GM23338 (cell line): Measurements from ENCODE around the gene STK24. TPM values are rescaled to one million over a fixed set of nuclear protein-coding genes. Genes with fewer than 3 reads are reported as not detected.

Experiments used
- ATAC-seq: fragments of 200-7000 bp; cut with Tn5 transposase; 3 replicates; pipeline ENCODE4 v1.9.1; 2020
- DNase-seq: peaks from one replicate; pipeline ENCODE4 v3.0.0-alpha.2; 2015; ENCODE audit warnings: low spot score
- H2AFZ ChIP-seq: fragments of 200-600 bp; sonication (generic); 2 replicates; pipeline ENCODE4 v1.8.0; 2016; ENCODE audit warnings: antibody characterized with exemption, mild to moderate bottlenecking, moderate library complexity
- H3F3A ChIP-seq: fragments of 200-600 bp; sonication (generic); replicated peaks from 2 replicates; pipeline ENCODE4 v1.8.0; 2017; ENCODE audit warnings: antibody characterized with exemption, mixed run types, low read depth
- H3K27ac ChIP-seq: fragments of 200-600 bp; sonication (generic); 2 replicates; pipeline ENCODE4 v1.6.1; 2016; ENCODE audit warnings: low read depth
- H3K27me3 ChIP-seq: fragments of 200-600 bp; sonication (generic); 2 replicates; pipeline ENCODE4 v1.8.0; 2016; ENCODE audit warnings: mild to moderate bottlenecking, mixed run types, moderate library complexity; ENCODE audit not compliant: insufficient read depth
- H3K36me3 ChIP-seq: fragments of 200-600 bp; sonication (generic); 2 replicates; pipeline ENCODE4 v1.8.0; 2016; ENCODE audit warnings: mild to moderate bottlenecking; ENCODE audit not compliant: insufficient read depth
- H3K4me1 ChIP-seq: fragments of 200-600 bp; sonication (generic); 2 replicates; pipeline ENCODE4 v1.8.0; 2016; ENCODE audit warnings: mild to moderate bottlenecking, moderate library complexity; ENCODE audit not compliant: insufficient read depth
- H3K4me2 ChIP-seq: fragments of 200-600 bp; sonication (generic); 2 replicates; pipeline ENCODE4 v1.7.1; 2017; ENCODE audit warnings: mixed run types
- H3K4me3 ChIP-seq: fragments of 200-600 bp; sonication (generic); 2 replicates; pipeline ENCODE4 v1.6.1; 2016; ENCODE audit warnings: mixed run types
- H3K79me2 ChIP-seq: fragments of 200-600 bp; sonication (generic); replicated peaks from 2 replicates; pipeline ENCODE4 v1.8.0; 2017; ENCODE audit warnings: mild to moderate bottlenecking; ENCODE audit not compliant: insufficient read depth
- H3K9me2 ChIP-seq: fragments of 200-600 bp; sonication (generic); 2 replicates; pipeline ENCODE4 v1.8.0; 2017; ENCODE audit not compliant: insufficient read depth
- H4K20me1 ChIP-seq: fragments of 200-600 bp; sonication (generic); replicated peaks from 2 replicates; pipeline ENCODE4 v1.8.0; 2017; ENCODE audit warnings: mild to moderate bottlenecking; ENCODE audit not compliant: insufficient read depth
- H3K27ac Mint-ChIP-seq: 2 replicates; pipeline ENCODE4 v1.8.0; 2020; ENCODE audit warnings: inconsistent platforms, mild to moderate bottlenecking, moderate library complexity, mixed read lengths
- H3K27me3 Mint-ChIP-seq: 3 replicates; pipeline ENCODE4 v1.8.0; 2022; ENCODE audit warnings: low read depth, mild to moderate bottlenecking, moderate library complexity, mixed read lengths, inconsistent platforms; ENCODE audit not compliant: insufficient read depth, poor library complexity
- H3K36me3 Mint-ChIP-seq: 3 replicates; pipeline ENCODE4 v1.8.0; 2021; ENCODE audit warnings: low read depth, mild to moderate bottlenecking, inconsistent platforms, moderate library complexity, mixed read lengths
- H3K4me1 Mint-ChIP-seq: 3 replicates; pipeline ENCODE4 v1.8.0; 2020; ENCODE audit warnings: mild to moderate bottlenecking, inconsistent platforms, mixed read lengths
- H3K4me3 Mint-ChIP-seq: 3 replicates; pipeline ENCODE4 v1.8.0; 2021; ENCODE audit warnings: moderate library complexity, mild to moderate bottlenecking, inconsistent platforms, mixed read lengths
- H3K9me3 Mint-ChIP-seq: 3 replicates; pipeline ENCODE4 v1.8.0; 2020; ENCODE audit warnings: moderate library complexity, mild to moderate bottlenecking, inconsistent platforms, mixed read lengths
- CREB1 ChIP-seq: fragments of 250-450 bp; sonication (Bioruptor Pico); IDR thresholded peaks from 2 replicates; pipeline ENCODE4 v1.5.0; 2020; ENCODE audit warnings: low read depth, mild to moderate bottlenecking, moderate library complexity
- CTCF ChIP-seq, 2 experiments: fragments of 200-600 bp in 1 of 2; sonication (generic) in 1 of 2; conservative IDR thresholded peaks; 2 replicates each; pipeline versions ENCODE4 v1.5.1 to v1.6.1; 2016 to 2017; ENCODE audit warnings: antibody characterized with exemption in 2 of 2, low read depth in 2 of 2, mild to moderate bottlenecking in 2 of 2, moderate library complexity in 1 of 2
- ETS1 ChIP-seq: IDR thresholded peaks from 2 replicates; pipeline ENCODE4 v1.6.1; 2016; ENCODE audit warnings: antibody characterized with exemption
- EZH2 ChIP-seq: fragments of 200-600 bp; sonication (generic); IDR thresholded peaks from one replicate; pipeline ENCODE4 v1.8.0; 2017; ENCODE audit warnings: antibody characterized with exemption, mild to moderate bottlenecking, low read depth; ENCODE audit not compliant: unreplicated experiment
- EZH2phosphoT487 ChIP-seq: fragments of 200-600 bp; sonication (generic); IDR thresholded peaks from one replicate; pipeline ENCODE4 v1.8.1; 2018; ENCODE audit warnings: antibody characterized with exemption; ENCODE audit not compliant: unreplicated experiment
- JUNB ChIP-seq: IDR thresholded peaks from one replicate; pipeline ENCODE4 v1.6.1; 2016; ENCODE audit warnings: antibody characterized with exemption; ENCODE audit not compliant: unreplicated experiment
- NANOG ChIP-seq: IDR thresholded peaks from 2 replicates; pipeline ENCODE4 v1.6.1; 2016; ENCODE audit warnings: antibody characterized with exemption, borderline replicate concordance
- POLR2AphosphoS5 ChIP-seq: IDR thresholded peaks from 2 replicates; pipeline ENCODE4 v1.6.1; 2016; ENCODE audit warnings: antibody characterized with exemption, low read depth
- REST ChIP-seq: IDR thresholded peaks from one replicate; pipeline ENCODE4 v1.6.1; 2018; ENCODE audit warnings: antibody characterized with exemption; ENCODE audit not compliant: unreplicated experiment
- STAT1 ChIP-seq: IDR thresholded peaks from one replicate; pipeline ENCODE4 v1.6.1; 2016; ENCODE audit warnings: antibody characterized with exemption; ENCODE audit not compliant: unreplicated experiment
- ZNF114 ChIP-seq: fragments of 250-450 bp; sonication (Bioruptor Pico); IDR thresholded peaks from 2 replicates; pipeline ENCODE4 v1.5.0; 2020; ENCODE audit warnings: mild to moderate bottlenecking, moderate library complexity
- ZNF331 ChIP-seq: fragments of 250-450 bp; sonication (Bioruptor Pico); IDR thresholded peaks from 2 replicates; pipeline ENCODE4 v1.5.0; 2020; ENCODE audit warnings: low read depth, mild to moderate bottlenecking, moderate library complexity
- ZNF462 ChIP-seq: fragments of 250-450 bp; sonication (Bioruptor Pico); IDR thresholded peaks from 2 replicates; pipeline ENCODE4 v1.5.0; 2020; ENCODE audit warnings: mild to moderate bottlenecking, moderate library complexity
- polyA plus RNA-seq: library from polyadenylated mRNA; unstranded; fragments of >200 nt; fragmentation: Nextera tagmentation; extraction: Ambion mirVana; gene quantifications from 2 replicates; pipeline ENCODE4 v1.2.1, GENCODE V29; 2016
- total RNA-seq: library from RNA; depleted of rRNA; stranded (reverse); fragments of >200 nt; shearing (Covaris generic); gene quantifications from 2 replicates; pipeline ENCODE4 v1.2.3, GENCODE V29; 2014

STK24 gene
- total and polyA plus RNA-seq, 2 experiments from 2014 or later, result 56.5 to 144 TPM

- Mint-ChIP-seq H3K27ac (peak overlapping the region; percentile 81; the same call in 1 of the 2 replicates), H3K36me3 (no peaks in the 10 kb centered on the region), H3K4me1 (peaks cover 62% of the 10 kb centered on the region), H3K27me3 (peaks cover 9% of the 10 kb centered on the region), H3K9me3 (no peaks in the 10 kb centered on the region; the same call in 2 of the 3 replicates), H3K4me3 (no peak overlapping the region; the same call in 2 of the 3 replicates)
- no peak for ATAC-seq
- Histone ChIP-seq H2AFZ (no peak overlapping the region), H3K4me2 (no peak overlapping the region), H4K20me1 (peaks cover 93% of the 10 kb centered on the region), H3K36me3 (no peaks in the 10 kb centered on the region), H3K4me3 (no peak overlapping the region), H3K27ac (no peak overlapping the region), H3F3A (no peaks in the 10 kb centered on the region), H3K27me3 (no peaks in the 10 kb centered on the region), H3K4me1 (peaks cover 26% of the 10 kb centered on the region), H3K79me2 (peaks cover 100% of the 10 kb centered on the region), H3K9me2 (no peaks in the 10 kb centered on the region)
- no peak for DNase-seq
- TF ChIP-seq REST (no peak), JUNB (no peak), ZNF114 (CRISPR knock-in tag) (no peak), POLR2AphosphoS5 (no peak), ETS1 (no peak), NANOG (no peak), CREB1 (no peak), EZH2phosphoT487 (no peak), ZNF462 (CRISPR knock-in tag) (no peak), ZNF331 (CRISPR knock-in tag) (no peak), STAT1 (no peak), EZH2 (no peak), CTCF (conservative IDR thresholded peaks at IDR 0.05; ENCODE audit: low read depth in 2 of 2) (no peak)
Observed at GRCh38 chr13:98535501-98536354, 41.2 kb downstream of the STK24 start.
